KMS-11 (cell line): ENCODE measurements around the gene MDH2.

ENCODE experiments used
- H2AFZ ChIP-seq: fragments of 200-600 bp; sonication (generic); 2 replicates; pipeline ENCODE4 v1.6.1; 2016; ENCODE audit warnings: antibody characterized with exemption, mixed run types, low read depth
- H3K27ac ChIP-seq: fragments of 200-600 bp; sonication (generic); 2 replicates; pipeline ENCODE4 v1.6.1; 2016; ENCODE audit warnings: mild to moderate bottlenecking, mixed run types
- H3K27me3 ChIP-seq: fragments of 200-600 bp; sonication (generic); 2 replicates; pipeline ENCODE4 v1.6.1; 2017; ENCODE audit warnings: mild to moderate bottlenecking, low read depth, mixed run types, moderate library complexity; ENCODE audit not compliant: insufficient read depth
- H3K36me3 ChIP-seq: fragments of 200-600 bp; sonication (generic); 2 replicates; pipeline ENCODE4 v1.6.1; 2017; ENCODE audit warnings: mild to moderate bottlenecking, mixed run types; ENCODE audit not compliant: insufficient read depth
- H3K4me1 ChIP-seq: fragments of 200-600 bp; sonication (generic); 2 replicates; pipeline ENCODE4 v1.6.1; 2016; ENCODE audit warnings: mild to moderate bottlenecking, low read depth, mixed run types; ENCODE audit not compliant: poor library complexity, severe bottlenecking
- H3K4me2 ChIP-seq: fragments of 200-600 bp; sonication (generic); 2 replicates; pipeline ENCODE4 v1.7.0; 2016; ENCODE audit warnings: mild to moderate bottlenecking, mixed run types
- H3K4me3 ChIP-seq: fragments of 200-600 bp; sonication (generic); IDR thresholded peaks from 2 replicates; pipeline ENCODE4 v1.6.1; 2017; ENCODE audit warnings: low read depth, low read length, mixed read lengths; ENCODE audit not compliant: insufficient read depth
- H3K79me2 ChIP-seq: fragments of 200-600 bp; sonication (generic); 2 replicates; pipeline ENCODE4 v1.6.1; 2016; ENCODE audit warnings: low read depth, mixed run types; ENCODE audit not compliant: insufficient read depth
- H3K9ac ChIP-seq: fragments of 200-600 bp; sonication (generic); 2 replicates; pipeline ENCODE4 v1.6.1; 2016; ENCODE audit warnings: mild to moderate bottlenecking, mixed run types
- H4K20me1 ChIP-seq: fragments of 200-600 bp; sonication (generic); 2 replicates; pipeline ENCODE4 v1.6.1; 2016; ENCODE audit warnings: mild to moderate bottlenecking, mixed run types; ENCODE audit not compliant: insufficient read depth
- CTCF ChIP-seq: fragments of 200-600 bp; sonication (generic); conservative IDR thresholded peaks from 2 replicates; pipeline ENCODE4 v1.6.1; 2017; ENCODE audit warnings: low read depth, mild to moderate bottlenecking, antibody characterized with exemption, low read length, moderate library complexity, mixed read lengths

The MDH2 gene

GRCh38 chr7:76064208-76064970, 16.5 kb downstream of the MDH2 start:
- Histone ChIP-seq H3K27me3 (no peaks in the 10 kb centered on the region), H3K9ac (no peak overlapping the region), H3K36me3 (peaks cover 14% of the 10 kb centered on the region; the same call in 1 of the 2 replicates)

GRCh38 chr7:76065016-76065612, 17.2 kb downstream of the MDH2 start:
- Histone ChIP-seq H4K20me1 (no peaks in the 10 kb centered on the region), H3K4me3 (no peak overlapping the region), H3K27ac (no peak overlapping the region), H3K79me2 (no peaks in the 10 kb centered on the region), H3K27me3 (no peaks in the 10 kb centered on the region), H3K4me1 (no peaks in the 10 kb centered on the region), H3K4me2 (no peak overlapping the region), H3K36me3 (peaks cover 11% of the 10 kb centered on the region; the same call in 1 of the 2 replicates), H3K9ac (no peak overlapping the region), H2AFZ (no peak overlapping the region)
- TF ChIP-seq CTCF: no peak

More at GRCh38 chr7:76064208-76064970, 16.5 kb downstream of the MDH2 start:
- H3K4me2 ChIP-seq: no peak overlapping the region
- H4K20me1 ChIP-seq: no peaks in the 10 kb centered on the region
- H3K4me3 ChIP-seq: no peak overlapping the region
- H2AFZ ChIP-seq: no peak overlapping the region
- no peaks in the 10 kb centered on the region for H3K4me1 ChIP-seq
- no peaks in the 10 kb centered on the region for H3K79me2 ChIP-seq
- no peak for TF ChIP-seq CTCF
- H3K27ac ChIP-seq: no peak overlapping the region

- no peaks in the 10 kb centered on the region for H4K20me1 ChIP-seq
- H3K4me2 ChIP-seq: no peak overlapping the region
- no peak overlapping the region for H3K9ac ChIP-seq
- H2AFZ ChIP-seq: no peak overlapping the region
- H3K4me1 ChIP-seq: no peaks in the 10 kb centered on the region
- H3K36me3 ChIP-seq: peaks cover 11% of the 10 kb centered on the region; the same call in 1 of the 2 replicates
- H3K27ac ChIP-seq: no peak overlapping the region
- H3K4me3 ChIP-seq: no peak overlapping the region
- no peak for TF ChIP-seq CTCF
- H3K27me3 ChIP-seq: no peaks in the 10 kb centered on the region
- no peaks in the 10 kb centered on the region for H3K79me2 ChIP-seq
Observed at GRCh38 chr7:76066716-76067503, 19.0 kb downstream of the MDH2 start.

GRCh38 chr7:76069238-76069638, 21.3 kb downstream of the MDH2 start:
- no peak for TF ChIP-seq CTCF

More at GRCh38 chr7:76069238-76069638, 21.3 kb downstream of the MDH2 start:
- H3K4me1 ChIP-seq: no peaks in the 10 kb centered on the region
- H4K20me1 ChIP-seq: no peaks in the 10 kb centered on the region
- no peak overlapping the region for H3K27ac ChIP-seq
- no peak overlapping the region for H3K9ac ChIP-seq
- H3K4me3 ChIP-seq: no peak overlapping the region
- H3K36me3 ChIP-seq: peaks cover 6% of the 10 kb centered on the region; the same call in 1 of the 2 replicates
- H3K79me2 ChIP-seq: no peaks in the 10 kb centered on the region
- no peaks in the 10 kb centered on the region for H3K27me3 ChIP-seq
- H2AFZ ChIP-seq: no peak overlapping the region
- no peak overlapping the region for H3K4me2 ChIP-seq
